Endothelial cell of umbilical vein (primary cell): Measurements from ENCODE around the gene SLC7A11.

Experiments
- CTCF ChIP-seq, 2 donors: IDR thresholded peaks; 1 replicate in 1 of 2; 2 replicates in 1 of 2; pipeline ENCODE4 v1.5.1; 2011; ENCODE audit warnings: low read length in 2 of 2, mild to moderate bottlenecking in 2 of 2, moderate library complexity in 2 of 2, control low read depth in 1 of 2, inconsistent platforms in 1 of 2, low read depth in 1 of 2; ENCODE audit not compliant: insufficient read depth in 1 of 2; ENCODE audit errors: extremely low read depth in 1 of 2
- EZH2 ChIP-seq: IDR thresholded peaks from 2 replicates; pipeline ENCODE4 v1.6.1; 2012; ENCODE audit warnings: borderline replicate concordance, low read depth, mild to moderate bottlenecking, moderate library complexity, low read length, inconsistent platforms; ENCODE audit not compliant: severe bottlenecking

DNA sequence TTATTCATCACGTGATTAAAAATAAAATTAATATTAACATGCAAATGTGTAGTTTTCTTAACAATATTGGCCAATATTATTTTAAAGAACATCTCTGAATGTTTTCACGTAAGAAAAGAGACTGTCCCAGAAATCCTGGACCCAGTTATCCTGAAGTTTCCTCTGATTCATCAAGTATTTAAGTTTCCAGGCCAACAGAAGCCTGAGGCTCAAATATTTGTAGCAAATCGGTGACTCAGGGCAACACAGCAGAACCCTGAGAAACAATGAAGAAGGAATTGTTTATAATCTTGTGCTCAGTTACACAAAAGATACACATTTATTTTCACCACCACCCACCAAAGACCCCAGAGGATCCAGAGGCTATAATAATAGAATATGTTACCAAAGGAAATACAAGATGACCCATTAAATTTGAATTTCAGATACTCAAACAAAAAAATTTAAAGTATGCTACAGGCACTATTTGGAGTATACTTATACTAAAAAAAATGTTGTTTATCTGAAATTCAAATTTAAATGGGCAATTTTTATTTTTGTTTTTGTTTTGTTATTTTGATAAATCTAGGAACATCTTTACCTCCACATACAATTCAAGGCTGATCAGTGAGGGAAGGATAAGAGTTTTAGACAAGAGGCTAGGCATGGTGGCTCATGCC lies 33.9 kb upstream of the SLC7A11 start:
- TF ChIP-seq CTCF (IDR thresholded peaks at IDR 0.05; ENCODE audit: extremely low read depth in 1 of 2, insufficient read depth in 1 of 2, low read depth in 1 of 2, low read length in 2 of 2) = no peak
- no peak for TF ChIP-seq EZH2
